SK-N-SH (cell line): ENCODE data around the gene POLN. TPM values are rescaled to one million over a fixed set of nuclear protein-coding genes. Genes with fewer than 3 reads are reported as not detected.

ENCODE experiments used
- CTCF ChIA-PET: fragments of 300-600, 350-600 bp; formaldehyde crosslinking; extraction: SDS; loops from one replicate; lab custom pipeline; 2021; lab: Yijun Ruan, JAX
- POLR2A ChIA-PET: fragments of 350-600 bp; sonication (Branson Sonifier 250); formaldehyde crosslinking; extraction: SDS; loops from one replicate; lab custom pipeline; 2020; ENCODE audit warnings: antibody characterized with exemption, inconsistent platforms; lab: Yijun Ruan, JAX
- DNase-seq: peaks from one replicate; pipeline ENCODE4 v3.0.0; 2012
- H2AFZ ChIP-seq: fragments of 200-600 bp; sonication (generic); 2 replicates; pipeline ENCODE4 v1.8.1; 2016; ENCODE audit warnings: antibody characterized with exemption, mild to moderate bottlenecking, low read depth
- H3F3A ChIP-seq: fragments of 200-600 bp; sonication (generic); replicated peaks from 2 replicates; pipeline ENCODE3; 2016; ENCODE audit warnings: antibody characterized with exemption, mild to moderate bottlenecking; ENCODE audit not compliant: insufficient read depth
- H3K27ac ChIP-seq, 2 experiments: fragments of 200-500 bp in 1 of 2; fragments of 200-600 bp in 1 of 2; sonication (Bioruptor generic) in 1 of 2; sonication (generic), shearing (Covaris generic) in 1 of 2; 2 replicates each; pipeline versions ENCODE4 v1.5.1 to v1.6.1; 2014 to 2016; ENCODE audit warnings: low read depth in 2 of 2, inconsistent platforms in 1 of 2, low read length in 1 of 2, mild to moderate bottlenecking in 1 of 2, mixed read lengths in 1 of 2
- H3K27me3 ChIP-seq: fragments of 200-600 bp; sonication (generic), shearing (Covaris generic); 2 replicates; pipeline ENCODE4 v1.6.1; 2016; ENCODE audit warnings: mixed run types; ENCODE audit not compliant: insufficient read depth
- H3K36me3 ChIP-seq, 2 experiments: fragments of 200-500 bp in 1 of 2; fragments of 200-600 bp in 1 of 2; sonication (Bioruptor generic) in 1 of 2; sonication (generic) in 1 of 2; replicated peaks in 1 of 2; 2 replicates each; pipeline versions ENCODE3 to v1.5.1; 2014 to 2016; ENCODE audit warnings: low read length in 1 of 2, mild to moderate bottlenecking in 1 of 2; ENCODE audit not compliant: insufficient read depth in 2 of 2, control insufficient read depth in 1 of 2
- H3K4me1 ChIP-seq, 2 experiments: fragments of 200-500 bp in 1 of 2; fragments of 200-600 bp in 1 of 2; sonication (Bioruptor generic) in 1 of 2; sonication (generic), shearing (Covaris generic) in 1 of 2; 2 replicates each; pipeline versions ENCODE4 v1.5.1 to v1.6.1; 2014 to 2016; ENCODE audit warnings: low read depth in 1 of 2, low read length in 1 of 2, mixed run types in 1 of 2; ENCODE audit not compliant: insufficient read depth in 2 of 2, control insufficient read depth in 1 of 2
- H3K4me2 ChIP-seq: fragments of 200-600 bp; sonication (generic), shearing (Covaris generic); 2 replicates; pipeline ENCODE4 v1.6.1; 2017; ENCODE audit warnings: mixed run types
- H3K4me3 ChIP-seq, 2 experiments: fragments of 200-500 bp in 1 of 2; fragments of 200-600 bp in 1 of 2; sonication (Bioruptor generic) in 1 of 2; sonication (generic), shearing (Covaris generic) in 1 of 2; 2 replicates each; pipeline versions ENCODE4 v1.5.1 to v1.8.1; 2014 to 2016; ENCODE audit warnings: low read depth in 2 of 2, inconsistent platforms in 1 of 2, low read length in 1 of 2, mild to moderate bottlenecking in 1 of 2, mixed read lengths in 1 of 2, moderate library complexity in 1 of 2
- H3K79me2 ChIP-seq: fragments of 200-600 bp; sonication (generic); 2 replicates; pipeline ENCODE4 v1.8.1; 2017; ENCODE audit warnings: mild to moderate bottlenecking; ENCODE audit not compliant: insufficient read depth
- H3K9ac ChIP-seq: fragments of 200-600 bp; sonication (generic); 2 replicates; pipeline ENCODE4 v1.6.1; 2017; ENCODE audit warnings: mixed run types
- H3K9me2 ChIP-seq: fragments of 200-600 bp; sonication (generic); 2 replicates; pipeline ENCODE4 v1.6.1; 2017; ENCODE audit warnings: mixed run types
- H3K9me3 ChIP-seq: fragments of 200-600 bp; sonication (generic); 2 replicates; pipeline ENCODE4 v1.6.1; 2017; ENCODE audit warnings: mixed run types, mild to moderate bottlenecking, moderate library complexity
- H4K20me1 ChIP-seq: fragments of 200-600 bp; sonication (generic); 2 replicates; pipeline ENCODE4 v1.6.1; 2017; ENCODE audit warnings: mild to moderate bottlenecking, mixed run types; ENCODE audit not compliant: insufficient read depth
- CHD2 ChIP-seq: fragments of 150-350 bp; IDR thresholded peaks from 2 replicates; pipeline ENCODE4 v1.6.1; 2018; ENCODE audit warnings: low read length; ENCODE audit not compliant: partially characterized antibody
- ELF1 ChIP-seq: IDR thresholded peaks from 2 replicates; pipeline ENCODE4 v1.4.0; 2012
- EP300 ChIP-seq, 2 experiments: IDR thresholded peaks; 2 replicates each; pipeline versions ENCODE4 v1.4.0 to v1.6.1; 2012; ENCODE audit warnings: borderline replicate concordance in 1 of 2, low read depth in 1 of 2, low read length in 1 of 2
- EZH2phosphoT487 ChIP-seq: fragments of 200-600 bp; sonication (generic); IDR thresholded peaks from 2 replicates; pipeline ENCODE4 v1.6.1; 2017; ENCODE audit warnings: low read depth, mixed run types, mild to moderate bottlenecking, antibody characterized with exemption, moderate library complexity, borderline replicate concordance
- FOSL2 ChIP-seq: IDR thresholded peaks from 2 replicates; pipeline ENCODE4 v1.4.0; 2012; ENCODE audit warnings: low read depth, mild to moderate bottlenecking, moderate library complexity, borderline replicate concordance
- FOXJ3 ChIP-seq: sonication (generic); formaldehyde crosslinking; IDR thresholded peaks from 2 replicates; pipeline ENCODE4 v1.5.1; 2020; ENCODE audit warnings: mild to moderate bottlenecking, missing genetic modification reagents
- FOXM1 ChIP-seq: IDR thresholded peaks from 2 replicates; pipeline ENCODE4 v1.4.0; 2012; ENCODE audit warnings: low read depth, mild to moderate bottlenecking
- GABPA ChIP-seq: IDR thresholded peaks from 2 replicates; pipeline ENCODE4 v1.4.0; 2012; ENCODE audit warnings: low read depth, mild to moderate bottlenecking
- JUND ChIP-seq: IDR thresholded peaks from 2 replicates; pipeline ENCODE4 v1.4.0; 2012
- MAX ChIP-seq: IDR thresholded peaks from 2 replicates; pipeline ENCODE4 v1.4.0; 2012; ENCODE audit warnings: low read depth
- NFIC ChIP-seq: IDR thresholded peaks from 2 replicates; pipeline ENCODE4 v1.4.0; 2012; ENCODE audit warnings: borderline replicate concordance
- NRF1 ChIP-seq: IDR thresholded peaks from 2 replicates; pipeline ENCODE4 v1.6.1; 2012; ENCODE audit warnings: low read depth, mild to moderate bottlenecking, low read length
- PBX3 ChIP-seq: IDR thresholded peaks from 2 replicates; pipeline ENCODE4; 2012
- POLR2AphosphoS5 ChIP-seq: IDR thresholded peaks from 2 replicates; pipeline ENCODE4 v1.6.1; 2012; ENCODE audit warnings: low read depth, low read length
- RCOR1 ChIP-seq: fragments of 150-350 bp; IDR thresholded peaks from 2 replicates; pipeline ENCODE4 v1.6.1; 2017; ENCODE audit warnings: antibody characterized with exemption, low read length
- REST ChIP-seq: IDR thresholded peaks from 2 replicates; pipeline ENCODE4 v1.6.1; 2012; ENCODE audit warnings: mild to moderate bottlenecking, low read depth, low read length, moderate library complexity
- RFX5 ChIP-seq: IDR thresholded peaks from 2 replicates; pipeline ENCODE4 v1.6.1; 2012; ENCODE audit warnings: mild to moderate bottlenecking, improper control_type of control experiment, low read length
- RXRA ChIP-seq: IDR thresholded peaks from 2 replicates; pipeline ENCODE4 v1.4.0; 2012; ENCODE audit warnings: low read depth, mild to moderate bottlenecking, borderline replicate concordance
- SIN3A ChIP-seq: IDR thresholded peaks from 2 replicates; pipeline ENCODE4 v1.6.1; 2012; ENCODE audit warnings: low read depth, mild to moderate bottlenecking, low read length, moderate library complexity, borderline replicate concordance
- TAF1 ChIP-seq: IDR thresholded peaks from 2 replicates; pipeline ENCODE4 v1.6.1; 2012; ENCODE audit warnings: low read depth, mild to moderate bottlenecking, low read length, moderate library complexity, borderline replicate concordance
- TCF12 ChIP-seq: IDR thresholded peaks from 2 replicates; pipeline ENCODE4 v1.4.0; 2012
- TEAD4 ChIP-seq: IDR thresholded peaks from 2 replicates; pipeline ENCODE4 v1.4.0; 2012; ENCODE audit warnings: mild to moderate bottlenecking, borderline replicate concordance; ENCODE audit not compliant: insufficient read depth
- USF2 ChIP-seq: fragments of 150-350 bp; IDR thresholded peaks from 2 replicates; pipeline ENCODE4 v1.6.1; 2017; ENCODE audit warnings: antibody characterized with exemption, low read length, low read depth, borderline replicate concordance
- YY1 ChIP-seq: IDR thresholded peaks from 2 replicates; pipeline ENCODE4 v1.4.0; 2012; ENCODE audit warnings: low read depth, mild to moderate bottlenecking
- WGBS: methylation state at CpG from one replicate; pipeline ENCODE4 v1.1.6; 2017; ENCODE audit warnings: low lambda C conversion rate; 5-methylcytosine and 5-hydroxymethylcytosine counted together
- polyA plus RNA-seq, 3 experiments: library from polyadenylated mRNA; depleted of rRNA; stranded (reverse); fragments of >200 nt; gene quantifications; 2 replicates each; pipeline ENCODE4 v1.2.3, GENCODE V29; 2012

Gene POLN
- polyA plus RNA-seq, 1 of the 3 experiments (the other 2 are of a cell fraction): 0.67 TPM

- Histone ChIP-seq H3K27ac (no peak overlapping the region), H3K9me3 (no peaks in the 10 kb centered on the region), H3K4me3 (no peak overlapping the region), H3K27me3 (no peaks in the 10 kb centered on the region), H3K9me2 (no peaks in the 10 kb centered on the region), H3K9ac (no peak overlapping the region), H3K36me3 (no peaks in the 10 kb centered on the region), H3K79me2 (no peaks in the 10 kb centered on the region), H3F3A (no peaks in the 10 kb centered on the region), H4K20me1 (no peaks in the 10 kb centered on the region), H2AFZ (no peak overlapping the region), H3K4me1 (peaks cover 0 to 29% of the 10 kb centered on the region in 2 experiments; a peak in 1 of 4 replicates), H3K4me2 (no peak overlapping the region)
- no peak for DNase-seq
- 92% methylated on average over 9 of the region's 9 CpGs for WGBS
- ChIA-PET POLR2A (no interaction called here), CTCF (no interaction called here)
- no peak for TF ChIP-seq CHD2
- TF ChIP-seq FOSL2: no peak
- TF ChIP-seq FOXJ3 (CRISPR knock-in tag): no peak
- TF ChIP-seq FOXM1: no peak
- TF ChIP-seq RCOR1: no peak
- no peak for TF ChIP-seq SIN3A
- no peak for TF ChIP-seq TAF1
- TF ChIP-seq TCF12: no peak
- no peak for TF ChIP-seq MAX
- TF ChIP-seq PBX3: no peak
- no peak for TF ChIP-seq JUND
- no peak for TF ChIP-seq GABPA
- no peak for TF ChIP-seq RXRA
- TF ChIP-seq EP300 (IDR thresholded peaks at IDR 0.05; ENCODE audit: borderline replicate concordance in 1 of 2, low read depth in 1 of 2, low read length in 1 of 2): no peak
- TF ChIP-seq NFIC: no peak
- TF ChIP-seq POLR2AphosphoS5: no peak
- no peak for TF ChIP-seq NRF1
- no peak for TF ChIP-seq YY1
- no peak for TF ChIP-seq EZH2phosphoT487
Observed at GRCh38 chr4:2277956-2278355, 36.0 kb upstream of the POLN start.

- Histone ChIP-seq H3K4me2 (no peak overlapping the region), H3K4me1 (peaks cover 0 to 30% of the 10 kb centered on the region in 2 experiments; a peak in 1 of 4 replicates), H2AFZ (no peak overlapping the region), H3K36me3 (no peaks in the 10 kb centered on the region), H3K4me3 (no peak overlapping the region), H3K79me2 (no peaks in the 10 kb centered on the region), H3K9me2 (no peaks in the 10 kb centered on the region), H3K27ac (no peak overlapping the region), H3K9me3 (no peaks in the 10 kb centered on the region), H3K9ac (no peak overlapping the region), H3K27me3 (no peaks in the 10 kb centered on the region), H3F3A (no peaks in the 10 kb centered on the region), H4K20me1 (no peaks in the 10 kb centered on the region)
- POLR2A ChIA-PET: no interaction called here
- 90% methylated on average over 30 of the region's 30 CpGs for whole genome bisulfite sequencing
- CTCF ChIA-PET: no interaction called here
- DNase-seq: no peak
- TF ChIP-seq TCF12 (no peak), RFX5 (no peak), TEAD4 (no peak), CHD2 (no peak), USF2 (no peak), REST (no peak), EZH2phosphoT487 (no peak), GABPA (no peak), SIN3A (no peak), NFIC (no peak), NRF1 (no peak), RXRA (no peak), ELF1 (no peak)
Observed at GRCh38 chr4:2276581-2277325, 34.8 kb upstream of the POLN start.
